ENCODE measurements around the gene PDZRN4.

DNA sequence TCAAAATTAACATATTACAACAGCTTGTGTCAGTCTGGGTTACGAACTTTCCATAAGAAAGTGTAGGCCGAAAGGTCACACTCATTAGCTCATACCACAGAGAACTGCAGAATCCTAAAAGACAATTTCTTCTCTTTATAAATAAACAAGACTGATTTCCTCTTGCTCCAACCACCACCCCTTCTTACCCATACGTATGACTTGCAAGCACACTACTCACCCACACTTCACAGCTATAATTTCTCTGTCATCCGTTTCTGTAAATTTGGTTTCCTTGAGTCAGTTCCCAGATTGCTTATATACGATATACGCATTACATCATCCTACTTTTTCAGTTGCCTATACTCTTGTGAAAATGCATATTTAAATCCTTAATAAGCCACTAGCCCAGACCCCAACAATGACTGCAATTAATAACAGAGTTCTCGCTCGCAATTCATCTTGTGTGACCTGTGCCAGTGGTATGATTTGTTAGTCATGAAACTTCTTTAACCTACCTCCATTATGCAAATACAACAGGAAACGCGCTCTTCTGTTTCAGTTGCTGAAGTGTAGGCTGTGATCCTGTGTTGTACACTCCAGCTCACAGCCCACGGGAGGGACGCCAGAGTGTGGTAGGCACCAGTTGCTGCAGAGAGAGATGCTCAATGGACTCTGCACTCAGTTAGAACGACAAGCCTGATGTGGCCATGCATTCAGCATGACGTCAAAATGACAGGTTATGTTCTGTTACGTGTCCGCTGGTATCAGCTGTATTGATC, 417.6 kb downstream of the PDZRN4 start:
- TF ChIP-seq, protein P1, sequence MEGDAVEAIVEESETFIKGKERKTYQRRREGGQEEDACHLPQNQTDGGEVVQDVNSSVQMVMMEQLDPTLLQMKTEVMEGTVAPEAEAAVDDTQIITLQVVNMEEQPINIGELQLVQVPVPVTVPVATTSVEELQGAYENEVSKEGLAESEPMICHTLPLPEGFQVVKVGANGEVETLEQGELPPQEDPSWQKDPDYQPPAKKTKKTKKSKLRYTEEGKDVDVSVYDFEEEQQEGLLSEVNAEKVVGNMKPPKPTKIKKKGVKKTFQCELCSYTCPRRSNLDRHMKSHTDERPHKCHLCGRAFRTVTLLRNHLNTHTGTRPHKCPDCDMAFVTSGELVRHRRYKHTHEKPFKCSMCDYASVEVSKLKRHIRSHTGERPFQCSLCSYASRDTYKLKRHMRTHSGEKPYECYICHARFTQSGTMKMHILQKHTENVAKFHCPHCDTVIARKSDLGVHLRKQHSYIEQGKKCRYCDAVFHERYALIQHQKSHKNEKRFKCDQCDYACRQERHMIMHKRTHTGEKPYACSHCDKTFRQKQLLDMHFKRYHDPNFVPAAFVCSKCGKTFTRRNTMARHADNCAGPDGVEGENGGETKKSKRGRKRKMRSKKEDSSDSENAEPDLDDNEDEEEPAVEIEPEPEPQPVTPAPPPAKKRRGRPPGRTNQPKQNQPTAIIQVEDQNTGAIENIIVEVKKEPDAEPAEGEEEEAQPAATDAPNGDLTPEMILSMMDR (IDR thresholded peaks at IDR 0.05; ENCODE audit: low read depth, low read length) = no peak
- no peak for TF ChIP-seq EZH2phosphoT487 (IDR thresholded peaks at IDR 0.05; ENCODE audit: low read depth)

All from OCI-LY3 (cell line).